H9 (cell line): Measurements from ENCODE around the gene C5orf34. TPM values are rescaled to one million over a fixed set of nuclear protein-coding genes. Genes with fewer than 3 reads are reported as not detected.

ENCODE experiments used
- DNase-seq: peaks from one replicate; pipeline ENCODE4 v3.0.0-alpha.2; 2017
- H2AFZ ChIP-seq: one replicate; pipeline ENCODE4 v1.6.1; 2013; ENCODE audit warnings: mild to moderate bottlenecking, low read length, control low read depth, moderate library complexity
- H2AK5ac ChIP-seq: 2 replicates; pipeline ENCODE4 v1.6.1; 2013; ENCODE audit warnings: low read length, control low read depth, mixed read lengths; ENCODE audit not compliant: insufficient read length
- H2BK120ac ChIP-seq: one replicate; pipeline ENCODE4 v1.6.1; 2013; ENCODE audit warnings: low read depth, mild to moderate bottlenecking, low read length, control low read depth, inconsistent platforms; ENCODE audit not compliant: poor library complexity, severe bottlenecking
- H2BK12ac ChIP-seq: 2 replicates; pipeline ENCODE4 v1.6.1; 2013; ENCODE audit warnings: low read length, control low read depth, mixed read lengths, low read depth; ENCODE audit not compliant: insufficient read length
- H2BK15ac ChIP-seq: 2 replicates; pipeline ENCODE4 v1.6.1; 2013; ENCODE audit warnings: low read depth, low read length, control low read depth
- H2BK20ac ChIP-seq: one replicate; pipeline ENCODE4 v1.6.1; 2013; ENCODE audit warnings: low read depth, mild to moderate bottlenecking, low read length, control low read depth, inconsistent platforms; ENCODE audit not compliant: poor library complexity, severe bottlenecking
- H2BK5ac ChIP-seq: 2 replicates; pipeline ENCODE4 v1.6.1; 2013; ENCODE audit warnings: low read length, control low read depth, mixed read lengths; ENCODE audit not compliant: insufficient read length
- H3K14ac ChIP-seq: 2 replicates; pipeline ENCODE4 v1.6.1; 2013; ENCODE audit warnings: low read length, control low read depth; ENCODE audit not compliant: insufficient read depth
- H3K18ac ChIP-seq: 2 replicates; pipeline ENCODE4 v1.6.1; 2013; ENCODE audit warnings: low read depth, mild to moderate bottlenecking, mixed read lengths, low read length, control low read depth; ENCODE audit not compliant: insufficient read length
- H3K23ac ChIP-seq: 2 replicates; pipeline ENCODE4 v1.6.1; 2013; ENCODE audit warnings: low read length, control low read depth, mixed read lengths, low read depth; ENCODE audit not compliant: insufficient read length
- H3K23me2 ChIP-seq: 2 replicates; pipeline ENCODE4 v1.6.1; 2013; ENCODE audit warnings: low read depth, mild to moderate bottlenecking, mixed read lengths, low read length, control low read depth; ENCODE audit not compliant: insufficient read length, poor library complexity, severe bottlenecking
- H3K27ac ChIP-seq: 2 replicates; pipeline ENCODE4 v1.5.1; 2013; ENCODE audit warnings: low read length, control low read depth, mixed read lengths, low read depth; ENCODE audit not compliant: insufficient read length
- H3K27me3 ChIP-seq: 2 replicates; pipeline ENCODE4 v1.6.1; 2013; ENCODE audit warnings: low read length, control low read depth, inconsistent platforms; ENCODE audit not compliant: insufficient read depth
- H3K4ac ChIP-seq: 2 replicates; pipeline ENCODE4 v1.6.1; 2013; ENCODE audit warnings: low read depth, mild to moderate bottlenecking, control low read depth, inconsistent platforms, low read length, moderate library complexity
- H3K4me1 ChIP-seq: 2 replicates; pipeline ENCODE4 v1.6.1; 2013; ENCODE audit warnings: low read length, control low read depth, inconsistent platforms; ENCODE audit not compliant: insufficient read depth
- H3K4me2 ChIP-seq: 2 replicates; pipeline ENCODE4 v1.6.1; 2013; ENCODE audit warnings: low read length, control low read depth, mixed read lengths; ENCODE audit not compliant: insufficient read length, insufficient read depth
- H3K56ac ChIP-seq: 2 replicates; pipeline ENCODE4 v1.6.1; 2013; ENCODE audit warnings: low read depth, mild to moderate bottlenecking, mixed read lengths, low read length, control low read depth; ENCODE audit not compliant: insufficient read length
- H3K79me1 ChIP-seq: 2 replicates; pipeline ENCODE4 v1.6.1; 2013; ENCODE audit warnings: low read depth, mild to moderate bottlenecking, moderate library complexity, low read length, control low read depth, inconsistent platforms; ENCODE audit not compliant: insufficient read depth, poor library complexity, severe bottlenecking
- H3K79me2 ChIP-seq: 2 replicates; pipeline ENCODE4 v1.6.1; 2013; ENCODE audit warnings: low read length, control low read depth, inconsistent platforms; ENCODE audit not compliant: insufficient read depth
- H3K9ac ChIP-seq: 2 replicates; pipeline ENCODE4 v1.6.1; 2013; ENCODE audit warnings: low read length, control low read depth, mixed read lengths; ENCODE audit not compliant: insufficient read length; ENCODE audit errors: extremely low read depth
- H3K9me3 ChIP-seq: one replicate; pipeline ENCODE4 v1.6.1; 2013; ENCODE audit warnings: low read depth, low read length, inconsistent platforms; ENCODE audit not compliant: control insufficient read depth
- H3T11ph ChIP-seq: one replicate; pipeline ENCODE4 v1.6.1; 2013; ENCODE audit warnings: mild to moderate bottlenecking, low read length, control low read depth, inconsistent platforms
- H4K20me1 ChIP-seq: one replicate; pipeline ENCODE4 v1.6.1; 2013; ENCODE audit not compliant: control insufficient read depth, insufficient read length, insufficient read depth
- H4K5ac ChIP-seq: 2 replicates; pipeline ENCODE4 v1.6.1; 2013; ENCODE audit warnings: low read depth, mild to moderate bottlenecking, mixed read lengths, low read length, control low read depth; ENCODE audit not compliant: insufficient read length
- H4K8ac ChIP-seq: replicated peaks from 2 replicates; pipeline ENCODE4 v1.6.1; 2013; ENCODE audit warnings: low read length, control low read depth, mixed read lengths, low read depth; ENCODE audit not compliant: insufficient read length
- H4K91ac ChIP-seq: 2 replicates; pipeline ENCODE4 v1.6.1; 2013; ENCODE audit warnings: low read depth, mild to moderate bottlenecking, moderate library complexity, mixed read lengths, low read length, control low read depth; ENCODE audit not compliant: insufficient read length
- H3K27ac Mint-ChIP-seq, 3 experiments: 2 replicates in 2 of 3; 3 replicates in 1 of 3; pipeline ENCODE4 v1.8.0; 2020 to 2021; ENCODE audit warnings: mixed read lengths in 3 of 3, mild to moderate bottlenecking in 1 of 3, moderate library complexity in 1 of 3
- H3K27me3 Mint-ChIP-seq: 2 replicates; pipeline ENCODE4 v1.8.0; 2021; ENCODE audit warnings: low read depth, mild to moderate bottlenecking, moderate library complexity, mixed read lengths
- H3K36me3 Mint-ChIP-seq, 3 experiments: 2 replicates in 2 of 3; 3 replicates in 1 of 3; pipeline ENCODE4 v1.8.0; 2020 to 2021; ENCODE audit warnings: low read depth in 3 of 3, mixed read lengths in 3 of 3; ENCODE audit not compliant: insufficient read depth in 1 of 3
- H3K4me1 Mint-ChIP-seq, 2 experiments: 2 replicates each; pipeline ENCODE4 v1.8.0; 2020; ENCODE audit warnings: mixed read lengths in 2 of 2
- H3K4me3 Mint-ChIP-seq, 2 experiments: 2 replicates in 1 of 2; 3 replicates in 1 of 2; pipeline ENCODE4 v1.8.0; 2020 to 2021; ENCODE audit warnings: mild to moderate bottlenecking in 2 of 2, mixed read lengths in 2 of 2, moderate library complexity in 1 of 2
- H3K9me3 Mint-ChIP-seq, 2 experiments: 2 replicates in 1 of 2; 3 replicates in 1 of 2; pipeline ENCODE4 v1.8.0; 2020; ENCODE audit warnings: mild to moderate bottlenecking in 2 of 2, mixed read lengths in 2 of 2, moderate library complexity in 1 of 2
- WGBS: extraction: QIAGEN DNeasy Blood & Tissue Kit; methylation state at CpG from one replicate; pipeline ENCODE4 v1.1.7; 2013; ENCODE audit warnings: missing lambda C conversion rate, low lambda C conversion rate, mixed read lengths; ENCODE audit not compliant: insufficient read length; ENCODE audit errors: extremely low coverage; 5-methylcytosine and 5-hydroxymethylcytosine counted together
- total RNA-seq: library from RNA; stranded (reverse); gene quantifications from 2 replicates; pipeline ENCODE4 v1.2.1, GENCODE V29; 2021
- TF ChIP-seq, protein P1 (sequence below): fragments of 200-600 bp; sonication (generic); conservative IDR thresholded peaks from 3 replicates; pipeline ENCODE4 v1.8.0; 2021; ENCODE audit warnings: antibody characterized with exemption, mild to moderate bottlenecking

The C5orf34 gene
- total RNA-seq, 1 experiment from 2014 or later, result 7.7 TPM

DNA sequence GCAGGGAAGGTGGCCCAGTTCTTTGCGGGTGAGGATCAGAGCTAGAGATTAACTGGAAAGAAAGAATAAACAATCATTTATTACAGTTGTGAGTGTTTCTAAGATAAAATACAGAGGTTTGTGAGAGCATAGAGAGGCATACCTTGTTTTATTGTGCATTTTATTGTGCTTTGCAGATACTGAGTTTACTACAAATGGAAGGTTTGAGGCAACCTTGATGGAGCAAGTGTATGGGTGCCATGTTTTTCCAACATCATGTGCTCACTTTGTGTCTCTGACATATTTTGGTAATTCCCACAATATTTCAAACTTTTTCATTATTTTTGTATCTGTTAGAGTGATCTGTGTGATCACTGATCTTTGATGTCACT, 715 bp upstream of the C5orf34 start:
- H4K5ac ChIP-seq, result no peak overlapping the region
- H2BK5ac ChIP-seq, result no peak overlapping the region
- H3K4me3 Mint-ChIP-seq, result peak overlapping the region; percentile 93 to 94
- H3K18ac ChIP-seq, result no peak overlapping the region
- peaks cover 6% of the 10 kb centered on the region for H3K23me2 ChIP-seq
- no peak overlapping the region for H3T11ph ChIP-seq
- no peak for DNase-seq
- H2BK15ac ChIP-seq, result no peak overlapping the region
- no peak overlapping the region for H2AK5ac ChIP-seq
- H2BK12ac ChIP-seq, result no peak overlapping the region
- peak overlapping the region in 2 of 3 experiments; percentile 4 to 5; a peak in 2 of 7 replicates for H3K27ac Mint-ChIP-seq
- H3K4ac ChIP-seq, result no peak overlapping the region
- no peaks in the 10 kb centered on the region for H4K20me1 ChIP-seq
- peaks cover 19 to 21% (median 20%) of the 10 kb centered on the region in 3 experiments for H3K36me3 Mint-ChIP-seq
- no peak overlapping the region for H3K23ac ChIP-seq
- H3K4me1 Mint-ChIP-seq, result peaks cover 15 to 16% of the 10 kb centered on the region in 2 experiments
- H3K9ac ChIP-seq, result peak overlapping the region; percentile 86
- H3K14ac ChIP-seq, result no peak overlapping the region
- no peak overlapping the region for H2BK20ac ChIP-seq
- H3K56ac ChIP-seq, result no peak overlapping the region
- no peak overlapping the region for H4K8ac ChIP-seq
- H3K4me1 ChIP-seq, result no peaks in the 10 kb centered on the region; the same call in 1 of the 2 replicates
- peaks cover 16 to 17% of the 10 kb centered on the region in 2 experiments for H3K9me3 Mint-ChIP-seq
- no CpG with 5 or more reads among the region's 1 CpG for WGBS
- H3K27me3 Mint-ChIP-seq, result peaks cover 4% of the 10 kb centered on the region; the same call in 1 of the 2 replicates
- no peak overlapping the region for H4K91ac ChIP-seq
- H3K27ac ChIP-seq, result no peak overlapping the region
- no peaks in the 10 kb centered on the region for H3K79me1 ChIP-seq
- peak overlapping the region; percentile 61 for H3K4me2 ChIP-seq
- no peaks in the 10 kb centered on the region for H3K9me3 ChIP-seq
- no peak overlapping the region for H2AFZ ChIP-seq
- TF ChIP-seq, protein P1, sequence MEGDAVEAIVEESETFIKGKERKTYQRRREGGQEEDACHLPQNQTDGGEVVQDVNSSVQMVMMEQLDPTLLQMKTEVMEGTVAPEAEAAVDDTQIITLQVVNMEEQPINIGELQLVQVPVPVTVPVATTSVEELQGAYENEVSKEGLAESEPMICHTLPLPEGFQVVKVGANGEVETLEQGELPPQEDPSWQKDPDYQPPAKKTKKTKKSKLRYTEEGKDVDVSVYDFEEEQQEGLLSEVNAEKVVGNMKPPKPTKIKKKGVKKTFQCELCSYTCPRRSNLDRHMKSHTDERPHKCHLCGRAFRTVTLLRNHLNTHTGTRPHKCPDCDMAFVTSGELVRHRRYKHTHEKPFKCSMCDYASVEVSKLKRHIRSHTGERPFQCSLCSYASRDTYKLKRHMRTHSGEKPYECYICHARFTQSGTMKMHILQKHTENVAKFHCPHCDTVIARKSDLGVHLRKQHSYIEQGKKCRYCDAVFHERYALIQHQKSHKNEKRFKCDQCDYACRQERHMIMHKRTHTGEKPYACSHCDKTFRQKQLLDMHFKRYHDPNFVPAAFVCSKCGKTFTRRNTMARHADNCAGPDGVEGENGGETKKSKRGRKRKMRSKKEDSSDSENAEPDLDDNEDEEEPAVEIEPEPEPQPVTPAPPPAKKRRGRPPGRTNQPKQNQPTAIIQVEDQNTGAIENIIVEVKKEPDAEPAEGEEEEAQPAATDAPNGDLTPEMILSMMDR, result no peak
- no peak overlapping the region for H2BK120ac ChIP-seq
- no peaks in the 10 kb centered on the region; the same call in 1 of the 2 replicates for H3K79me2 ChIP-seq
- no peaks in the 10 kb centered on the region for H3K27me3 ChIP-seq
